Spleen (tissue), 13 donors: ENCODE measurements around the gene CD1C. TPM values are rescaled to one million over a fixed set of nuclear protein-coding genes. Genes with fewer than 3 reads are reported as not detected.

Source experiments
- DNase-seq: peaks from one replicate; pipeline ENCODE4 v3.0.0-alpha.2; 2020
- H3K27ac ChIP-seq, 8 donors: fragments of 200-600 bp; sonication (generic) in 7 of 8; 1 replicate in 4 of 8; 2 replicates in 4 of 8; pipeline versions ENCODE4 v1.5.0 to v1.8.0; 2016 to 2021; ENCODE audit warnings: inconsistent platforms in 4 of 8, mild to moderate bottlenecking in 4 of 8, moderate library complexity in 1 of 8
- H3K27me3 ChIP-seq, 7 donors: fragments of 200-600 bp; sonication (generic) in 6 of 7; replicated peaks in 1 of 7; 1 replicate in 4 of 7; 2 replicates in 3 of 7; pipeline versions ENCODE4 v1.5.0 to v1.8.0; 2016 to 2021; ENCODE audit warnings: inconsistent platforms in 3 of 7, mild to moderate bottlenecking in 1 of 7
- H3K36me3 ChIP-seq, 6 donors: fragments of 200-600 bp; sonication (generic) in 5 of 6; 1 replicate in 4 of 6; 2 replicates in 2 of 6; pipeline versions ENCODE4 v1.5.0 to v1.8.0; 2016 to 2021; ENCODE audit warnings: inconsistent platforms in 2 of 6
- H3K4me1 ChIP-seq, 6 donors: fragments of 200-600 bp; sonication (generic) in 5 of 6; 1 replicate in 3 of 6; 2 replicates in 3 of 6; pipeline versions ENCODE4 v1.5.0 to v1.8.0; 2016 to 2021; ENCODE audit warnings: inconsistent platforms in 3 of 6
- H3K4me3 ChIP-seq, 8 donors: fragments of 200-600 bp; sonication (generic) in 7 of 8; 1 replicate in 4 of 8; 2 replicates in 4 of 8; pipeline versions ENCODE4 v1.5.0 to v1.8.0; 2016 to 2021; ENCODE audit warnings: inconsistent platforms in 4 of 8, mild to moderate bottlenecking in 4 of 8, moderate library complexity in 2 of 8
- H3K9me3 ChIP-seq, 8 donors: fragments of 200-600 bp; sonication (generic) in 7 of 8; 1 replicate in 4 of 8; 2 replicates in 4 of 8; pipeline versions ENCODE4 v1.5.0 to v1.8.0; 2016 to 2021; ENCODE audit warnings: inconsistent platforms in 4 of 8
- POLR2A ChIP-seq, 3 donors: fragments of 450-650 bp; IDR thresholded peaks; one replicate each; pipeline ENCODE4 v1.5.1; 2017; ENCODE audit warnings: antibody characterized with exemption in 3 of 3, mild to moderate bottlenecking in 1 of 3
- POLR2AphosphoS5 ChIP-seq, 3 donors: sonication (generic); formaldehyde crosslinking; IDR thresholded peaks; one replicate each; pipeline ENCODE4 v1.5.1; 2017; ENCODE audit warnings: antibody characterized with exemption in 3 of 3
- WGBS, 5 donors: extraction: QIAGEN DNeasy Blood & Tissue Kit in 3 of 5; methylation state at CpG; one replicate each; pipeline versions ENCODE4 v1.1.5 to v1.1.7; 2013 to 2018; 5-methylcytosine and 5-hydroxymethylcytosine counted together
- intact Hi-C: fragments of 100-400 bp; cut with DNase I; formaldehyde crosslinking; loops from one replicate; pipeline ENCODE4 v1.15.0; 2023; ENCODE audit warnings: low total_unique reads
- long read RNA-seq, 2 donors: transcript quantifications; one replicate each; lab custom pipeline, GENCODE V29; 2026
- polyA plus RNA-seq, 3 donors: library from polyadenylated mRNA; stranded (reverse); fragments of 200-250 nt; gene quantifications; one replicate each; pipeline ENCODE4 v1.2.1, GENCODE V29; 2013
- total RNA-seq, 7 donors: library from RNA; depleted of rRNA in 3 of 7; stranded (reverse); fragments of >200 nt in 3 of 7; fragmentation: NEBNext Ultra II Directional in 4 of 7; extraction: Animal tissue kit (Norgen Biotek cat#: 25700) in 4 of 7; gene quantifications; one replicate each; pipeline versions ENCODE4 v1.1.0 to v1.2.1, GENCODE V29; 2016 to 2021
- TF ChIP-seq, protein P1 (sequence below), 11 experiments: fragments of 200-600 bp in 7 of 11; fragments of 450-650 bp in 4 of 11; sonication (generic) in 4 of 11; IDR thresholded peaks in 8 of 11; conservative IDR thresholded peaks in 3 of 11; 1 replicate in 7 of 11; 2 replicates in 4 of 11; pipeline versions ENCODE4 v1.4.0 to v1.8.0; 2016 to 2021; ENCODE audit warnings: antibody characterized with exemption in 11 of 11, inconsistent platforms in 4 of 11, mild to moderate bottlenecking in 1 of 11
- donor health status: healthy with polysubstance abuse.
- donor health status: DM: no; HTN: no; CAD: no; lungs with moderate emphysema.
- donor health status: DM: no; HTN: no; CAD: no.
- donor health status: Bipolar disorder and iron deficiency.
- donor health status: healthy.
- donor health status: DM: no; HTN: no; CAD: no.
- donor health status: DM: yes; HTN: yes; CAD: no.

CD1C gene
- total RNA-seq (10 to 100 TPM; 15.0 to 51.6 (median 19.3) TPM), polyA plus RNA-seq (10 to 100 TPM; 38.4 to 85.3 (median 55.0) TPM)
- long read RNA-seq, donor 1, transcript CD1C-201 (6 exons, 1,435 nt): major isoform, 6 of 18 reads
- long read RNA-seq, donor 1, partial matches to known transcripts: 10 of 18 reads
- long read RNA-seq, donor 1, other reads (novel, unspliced or antisense): 0 of 18 reads
- long read RNA-seq, donor 2, transcript CD1C-201 (6 exons, 1,435 nt): major isoform, 6 of 16 reads
- long read RNA-seq, donor 2, partial matches to known transcripts: 10 of 16 reads
- long read RNA-seq, donor 2, other reads (novel, unspliced or antisense): 0 of 16 reads

- WGBS, 5 donors: 56 to 80% (median 61%) methylated on average over 4 of the region's 4 CpGs
- peak within 1 kb of the TSS; percentile 10 to 85 (median 54) for H3K27ac ChIP-seq
- no peaks in the 10 kb centered on the region for H3K27me3 ChIP-seq
- H3K4me3 ChIP-seq: peak within 1 kb of the TSS in 6 of 8 donors; percentile 5 to 57 (median 19)
- no peaks in the 10 kb centered on the region for H3K36me3 ChIP-seq
- peaks cover 8 to 79% (median 58%) of the 10 kb centered on the region in 6 donors for H3K4me1 ChIP-seq
- no peaks in the 10 kb centered on the region for H3K9me3 ChIP-seq
- intact Hi-C loops: no loop called here
- no peak for DNase-seq
- TF ChIP-seq, protein P1, sequence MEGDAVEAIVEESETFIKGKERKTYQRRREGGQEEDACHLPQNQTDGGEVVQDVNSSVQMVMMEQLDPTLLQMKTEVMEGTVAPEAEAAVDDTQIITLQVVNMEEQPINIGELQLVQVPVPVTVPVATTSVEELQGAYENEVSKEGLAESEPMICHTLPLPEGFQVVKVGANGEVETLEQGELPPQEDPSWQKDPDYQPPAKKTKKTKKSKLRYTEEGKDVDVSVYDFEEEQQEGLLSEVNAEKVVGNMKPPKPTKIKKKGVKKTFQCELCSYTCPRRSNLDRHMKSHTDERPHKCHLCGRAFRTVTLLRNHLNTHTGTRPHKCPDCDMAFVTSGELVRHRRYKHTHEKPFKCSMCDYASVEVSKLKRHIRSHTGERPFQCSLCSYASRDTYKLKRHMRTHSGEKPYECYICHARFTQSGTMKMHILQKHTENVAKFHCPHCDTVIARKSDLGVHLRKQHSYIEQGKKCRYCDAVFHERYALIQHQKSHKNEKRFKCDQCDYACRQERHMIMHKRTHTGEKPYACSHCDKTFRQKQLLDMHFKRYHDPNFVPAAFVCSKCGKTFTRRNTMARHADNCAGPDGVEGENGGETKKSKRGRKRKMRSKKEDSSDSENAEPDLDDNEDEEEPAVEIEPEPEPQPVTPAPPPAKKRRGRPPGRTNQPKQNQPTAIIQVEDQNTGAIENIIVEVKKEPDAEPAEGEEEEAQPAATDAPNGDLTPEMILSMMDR (IDR thresholded peaks at IDR 0.05 in 8 of 11, conservative IDR thresholded peaks at IDR 0.05 in 3 of 11): no peak
- no peak for TF ChIP-seq POLR2A (IDR thresholded peaks at IDR 0.05)
- TF ChIP-seq POLR2AphosphoS5 (IDR thresholded peaks at IDR 0.05): no peak
These were observed at the start of gene CD1C for GRCh38 chr1:158289811-158290210. TSS of gene CD1C (plus strand) at chr1:158289923. CDS start at chr1:158290065, 142 bp downstream.

- intact Hi-C loops: no loop called here
- TF ChIP-seq, protein P1 (IDR thresholded peaks at IDR 0.05 in 8 of 11, conservative IDR thresholded peaks at IDR 0.05 in 3 of 11): peak in 9 of 11 experiments; percentile 21 to 39 (median 27)
- TF ChIP-seq POLR2AphosphoS5 (IDR thresholded peaks at IDR 0.05) (no peak), POLR2A (IDR thresholded peaks at IDR 0.05) (no peak)
- Histone ChIP-seq H3K27me3 (peaks cover 0 to 4% (median 0%) of the 10 kb centered on the region in 7 donors), H3K9me3 (no peaks in the 10 kb centered on the region), H3K4me3 (no peak overlapping the region), H3K4me1 (peaks cover 14 to 54% (median 34%) of the 10 kb centered on the region in 6 donors), H3K27ac (no peak overlapping the region), H3K36me3 (no peaks in the 10 kb centered on the region)
- DNase-seq: no peak
- 72 to 87% (median 76%) methylated on average over 7 of the region's 7 CpGs for WGBS, 5 donors
These were observed 43.1 kb upstream of the CD1C start for GRCh38 chr1:158246650-158247049.

- DNase-seq: no peak
- intact Hi-C loops: no loop called here
- TF ChIP-seq, protein P1 (IDR thresholded peaks at IDR 0.05 in 8 of 11, conservative IDR thresholded peaks at IDR 0.05 in 3 of 11): no peak
- TF ChIP-seq POLR2A (IDR thresholded peaks at IDR 0.05) (no peak), POLR2AphosphoS5 (IDR thresholded peaks at IDR 0.05) (no peak)
- peaks cover 14 to 58% (median 34%) of the 10 kb centered on the region in 6 donors for H3K4me1 ChIP-seq
- peak overlapping the region in 3 of 8 donors; percentile 46 to 61 (median 54) for H3K27ac ChIP-seq
- no peaks in the 10 kb centered on the region for H3K9me3 ChIP-seq
- H3K27me3 ChIP-seq: peaks cover 0 to 4% (median 0%) of the 10 kb centered on the region in 7 donors
- H3K36me3 ChIP-seq: no peaks in the 10 kb centered on the region
- H3K4me3 ChIP-seq: peak overlapping the region in 1 of 8 donors; percentile 16
- WGBS, 5 donors: 21 to 35% (median 26%) methylated on average over 3 of the region's 3 CpGs
These were observed 41.6 kb upstream of the CD1C start for GRCh38 chr1:158248118-158248517.

DNA sequence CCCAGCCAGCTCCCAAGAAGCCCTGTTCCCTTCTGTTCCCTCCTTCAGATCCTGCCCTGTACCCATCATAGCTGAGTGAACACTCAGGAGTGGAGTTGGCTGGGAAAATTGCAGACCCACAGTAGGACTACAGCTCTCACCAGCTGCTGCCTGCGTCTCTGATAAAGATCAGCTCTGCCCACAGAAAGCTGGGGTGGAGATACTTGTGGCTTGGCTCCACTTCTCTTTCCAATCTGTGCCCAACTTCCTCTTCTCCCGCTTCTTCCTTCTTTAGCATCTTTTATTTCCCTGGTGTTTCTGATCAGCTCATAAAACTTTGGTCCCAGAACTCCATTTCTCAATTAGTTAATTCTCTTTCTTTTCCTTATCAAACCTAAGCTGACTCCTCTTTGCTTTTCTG is 41.0 kb upstream of the CD1C start:
- Histone ChIP-seq H3K4me3 (peak overlapping the region in 1 of 8 donors; percentile 16), H3K4me1 (peaks cover 14 to 58% (median 34%) of the 10 kb centered on the region in 6 donors), H3K9me3 (no peaks in the 10 kb centered on the region), H3K27me3 (peaks cover 0 to 4% (median 0%) of the 10 kb centered on the region in 7 donors), H3K36me3 (no peaks in the 10 kb centered on the region), H3K27ac (peak overlapping the region in 3 of 8 donors; percentile 46 to 61 (median 54))
- intact Hi-C loops: no loop called here
- no peak for DNase-seq
- TF ChIP-seq POLR2A (IDR thresholded peaks at IDR 0.05) (no peak), POLR2AphosphoS5 (IDR thresholded peaks at IDR 0.05) (no peak)
- TF ChIP-seq, protein P1 (IDR thresholded peaks at IDR 0.05 in 8 of 11, conservative IDR thresholded peaks at IDR 0.05 in 3 of 11): no peak
- WGBS, 5 donors: 23 to 54% (median 31%) methylated on average over 2 of the region's 2 CpGs
